ENCODE results near the gene SRPK1.
A peak's percentile ranks its signal among the peaks of the same experiment; 100 is the strongest.

The SRPK1 gene

DNA sequence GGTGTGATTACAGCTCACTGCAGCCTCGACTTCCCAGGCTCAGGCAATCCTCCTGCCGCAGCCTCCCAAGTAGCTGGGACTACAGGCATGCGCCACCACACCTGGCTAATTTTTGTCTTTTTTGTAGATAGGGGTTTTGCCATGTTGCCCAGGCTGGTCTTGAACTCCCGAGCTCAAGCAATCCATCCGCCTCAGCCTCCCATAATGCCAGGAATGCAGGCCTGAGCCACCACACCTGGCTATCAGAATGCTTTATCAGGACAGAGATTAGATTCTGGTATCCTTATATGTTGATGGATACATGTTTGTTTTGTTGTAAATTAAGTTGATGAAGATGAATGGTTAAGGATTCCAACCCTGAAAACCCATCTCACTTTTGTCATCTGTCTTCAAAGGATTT, 91.6 kb downstream of the SRPK1 start:
- DNase-seq (ENCODE audit: extremely low read depth in 1 of 2, low read depth in 1 of 2) = no peak

- no peak for DNase-seq (ENCODE audit: extremely low read depth in 1 of 2, low read depth in 1 of 2)
Observed at GRCh38 chr6:35824552-35825192, 96.2 kb downstream of the SRPK1 start.

DNA sequence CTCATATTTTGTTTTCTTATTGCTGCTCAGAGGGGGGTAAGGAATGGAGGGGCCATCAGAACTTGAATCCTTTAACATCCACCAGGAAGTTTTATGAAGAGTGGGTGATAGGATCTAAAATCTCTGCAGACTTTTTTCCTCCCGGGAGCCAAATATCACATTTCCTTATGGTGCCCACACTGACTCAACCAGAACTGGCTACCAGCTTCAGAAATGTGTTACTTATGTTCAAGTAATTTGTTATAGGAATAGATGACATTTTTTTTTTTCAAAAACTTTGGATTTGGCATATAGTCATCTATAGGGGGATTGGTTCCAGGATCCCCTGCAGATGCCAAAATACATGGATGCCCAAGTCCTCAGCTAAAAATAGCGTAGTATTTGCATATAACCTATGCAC, 97.3 kb downstream of the SRPK1 start:
- DNase-seq (ENCODE audit: extremely low read depth in 1 of 2, low read depth in 1 of 2) = no peak

DNA sequence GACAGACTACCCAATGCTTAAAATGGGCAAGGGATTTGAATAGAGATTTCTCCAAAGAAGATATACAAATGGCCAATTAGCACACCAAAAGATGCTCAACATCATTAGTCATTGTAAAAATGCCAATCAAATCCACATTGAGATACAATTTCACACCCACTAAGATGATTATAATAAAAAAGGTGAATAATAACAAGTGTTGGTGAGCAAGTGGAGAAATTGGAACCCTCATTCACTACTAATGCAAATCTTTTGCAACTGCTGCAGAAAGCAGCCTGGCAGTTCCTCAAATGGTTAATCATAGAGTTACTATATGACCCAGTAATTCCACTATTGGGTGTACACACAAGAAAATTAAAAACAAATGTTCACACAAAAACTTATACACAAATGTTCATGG, 103.4 kb downstream of the SRPK1 start:
- no peak for DNase-seq (ENCODE audit: extremely low read depth in 1 of 2, low read depth in 1 of 2)

DNA sequence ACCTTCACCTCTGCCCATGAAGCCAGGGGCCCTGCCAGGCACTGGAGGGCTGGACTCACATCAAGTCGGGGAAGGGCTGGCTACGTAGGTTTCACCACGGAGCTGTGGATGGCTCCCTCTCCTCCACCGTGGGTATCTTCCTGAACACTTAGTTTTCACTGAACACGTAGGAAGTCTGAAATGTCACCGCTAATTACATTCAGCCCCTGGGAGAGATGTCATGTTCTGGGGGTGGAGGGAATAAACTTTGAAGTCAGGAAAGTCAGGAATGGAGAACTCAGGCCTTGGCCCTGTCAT, 109.3 kb downstream of the SRPK1 start:
- no peak for DNase-seq (ENCODE audit: extremely low read depth in 1 of 2, low read depth in 1 of 2)

DNA sequence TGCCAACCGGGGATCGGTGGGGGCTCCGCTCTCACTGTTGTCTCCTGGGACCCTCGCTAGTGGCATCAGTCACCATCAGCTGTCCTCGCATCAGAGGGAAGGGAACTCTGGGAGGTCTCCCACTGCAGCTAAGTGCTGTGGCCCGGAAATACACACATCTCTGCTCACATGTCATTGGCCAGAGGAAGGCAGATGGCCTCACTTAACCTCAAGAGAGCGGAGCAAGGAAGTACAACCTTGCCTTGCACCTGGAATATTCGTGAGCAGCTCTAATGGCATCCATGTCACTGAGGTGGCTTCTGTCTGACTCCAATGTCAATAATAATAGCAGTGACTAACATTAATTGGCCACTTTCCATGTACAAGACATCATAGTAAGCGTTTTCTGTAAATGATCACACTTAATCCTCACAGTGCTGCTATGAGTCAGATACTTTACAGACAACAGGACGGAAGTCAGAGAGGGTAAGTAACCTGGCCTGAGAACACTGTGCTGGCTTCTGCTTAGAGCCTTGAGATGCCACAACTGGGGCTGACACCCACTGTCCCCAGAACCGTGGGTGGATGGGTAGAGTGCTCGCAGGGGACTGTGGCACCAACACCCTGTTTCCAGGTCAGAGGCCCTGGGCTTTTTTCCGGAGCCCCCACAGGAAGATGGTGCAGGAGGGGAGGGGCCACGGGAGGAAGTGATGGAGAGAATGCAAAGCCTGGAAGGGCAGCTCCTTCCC, 109.8 kb downstream of the SRPK1 start:
- no peak for DNase-seq (ENCODE audit: extremely low read depth in 1 of 2, low read depth in 1 of 2)

GRCh38 chr6:35809809-35810208, 111.1 kb downstream of the SRPK1 start:
- no peak for DNase-seq (ENCODE audit: extremely low read depth in 1 of 2, low read depth in 1 of 2)

GRCh38 chr6:35808688-35809087, 112.2 kb downstream of the SRPK1 start:
- DNase-seq (ENCODE audit: extremely low read depth in 1 of 2, low read depth in 1 of 2) = no peak

- DNase-seq (ENCODE audit: extremely low read depth in 1 of 2, low read depth in 1 of 2) = peak in 1 of 2 donors; percentile 10
Observed at GRCh38 chr6:35804996-35805736, 115.7 kb downstream of the SRPK1 start, which contains the start of gene LHFPL5. Gene LHFPL5, plus strand, starts transcription at chr6:35805352. Its CDS starts 319 bp downstream, at chr6:35805671.

DNA sequence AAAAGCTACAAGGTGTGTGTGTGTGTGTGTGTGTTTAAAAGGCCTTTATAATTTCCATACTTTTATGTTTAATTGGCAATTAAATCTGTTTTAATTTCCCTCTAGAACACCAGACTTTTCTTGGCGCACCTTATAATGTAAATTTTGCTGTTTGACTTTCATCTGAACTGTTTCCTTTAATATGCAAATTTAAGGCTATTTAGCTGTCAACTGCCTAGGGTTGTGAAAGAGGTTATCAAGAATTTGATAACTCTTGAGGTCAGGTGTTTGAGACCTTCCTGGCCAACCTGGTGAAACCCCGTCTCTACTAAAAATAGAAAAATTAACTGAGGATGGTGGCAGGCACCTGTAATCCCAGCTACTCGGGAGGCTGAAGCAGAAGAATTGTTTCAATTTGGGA, 119.8 kb downstream of the SRPK1 start:
- DNase-seq (ENCODE audit: extremely low read depth in 1 of 2, low read depth in 1 of 2) = no peak

DNA sequence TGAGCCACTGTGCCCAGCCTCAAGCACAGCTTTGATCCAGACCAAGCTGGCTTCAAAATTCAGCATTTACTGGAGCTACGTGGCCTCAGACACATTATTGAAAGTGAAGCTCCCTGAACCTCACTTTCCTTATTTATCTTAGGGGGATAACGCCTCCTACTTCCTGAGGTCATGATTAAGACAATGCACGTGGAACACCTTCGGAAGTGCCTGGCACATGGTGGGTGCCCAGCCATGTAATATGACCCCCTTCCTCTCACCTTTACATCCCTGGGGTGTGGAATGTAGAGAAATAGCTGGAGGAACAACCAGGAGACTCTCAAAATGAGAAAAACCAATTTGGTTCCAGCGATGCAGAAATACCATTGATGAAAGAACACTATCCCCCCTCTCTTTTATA, 122.2 kb downstream of the SRPK1 start:
- no peak for DNase-seq (ENCODE audit: extremely low read depth in 1 of 2, low read depth in 1 of 2)

DNA sequence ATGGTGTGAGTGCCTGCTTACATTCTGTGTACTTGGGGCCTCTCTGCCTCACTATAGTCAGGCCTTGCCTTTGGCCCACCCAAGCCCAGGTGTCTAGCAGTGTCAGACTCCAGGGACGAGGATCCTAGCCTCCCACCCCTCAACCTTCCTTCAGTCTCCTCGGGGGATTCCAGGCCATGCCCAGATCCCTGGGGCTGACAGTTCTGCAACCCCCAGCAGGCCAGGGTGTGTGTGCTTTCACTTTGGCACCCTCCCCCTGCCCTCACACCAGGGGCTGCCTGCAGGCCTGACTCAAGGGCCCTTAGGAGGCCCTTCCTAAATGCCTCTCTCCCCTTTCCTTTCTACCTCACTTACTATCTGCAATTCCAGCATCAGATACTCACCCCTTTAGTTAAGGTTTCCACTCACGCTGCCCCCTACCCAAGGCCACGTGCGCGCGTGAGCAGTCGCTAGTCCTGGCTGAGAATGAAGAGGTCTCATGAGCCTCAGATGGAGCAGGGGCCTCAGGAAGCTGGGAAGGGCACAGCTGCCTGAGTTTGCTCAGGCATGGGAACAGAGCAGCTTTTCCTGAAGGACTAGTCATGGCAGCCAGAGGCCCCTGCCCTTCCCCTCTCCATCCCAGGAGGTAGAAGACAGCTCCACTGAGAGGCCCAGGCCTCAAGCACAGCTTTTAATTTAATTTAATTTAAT, 122.9 kb downstream of the SRPK1 start:
- DNase-seq (ENCODE audit: extremely low read depth in 1 of 2, low read depth in 1 of 2) = no peak

DNA sequence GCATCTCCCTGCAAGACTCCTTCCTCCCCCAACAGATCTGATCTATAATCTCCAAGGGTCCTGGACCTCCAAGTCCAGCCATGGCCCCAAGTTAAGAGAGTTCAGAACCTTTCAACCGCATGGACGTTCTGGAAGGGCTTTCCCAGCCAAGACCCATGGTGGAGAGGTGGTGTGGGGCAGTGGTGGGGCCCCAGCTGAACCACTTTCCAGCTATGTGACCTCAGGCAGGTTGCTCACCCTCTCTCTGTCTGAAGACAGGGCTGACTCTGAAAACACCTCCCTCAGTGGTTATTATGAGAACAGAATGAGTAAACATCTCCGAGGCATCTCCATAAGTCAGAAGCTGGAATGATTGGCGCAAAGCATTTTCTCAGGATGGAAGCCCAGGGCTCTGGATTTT, 124.7 kb downstream of the SRPK1 start:
- DNase-seq (ENCODE audit: extremely low read depth in 1 of 2, low read depth in 1 of 2) = no peak

DNA sequence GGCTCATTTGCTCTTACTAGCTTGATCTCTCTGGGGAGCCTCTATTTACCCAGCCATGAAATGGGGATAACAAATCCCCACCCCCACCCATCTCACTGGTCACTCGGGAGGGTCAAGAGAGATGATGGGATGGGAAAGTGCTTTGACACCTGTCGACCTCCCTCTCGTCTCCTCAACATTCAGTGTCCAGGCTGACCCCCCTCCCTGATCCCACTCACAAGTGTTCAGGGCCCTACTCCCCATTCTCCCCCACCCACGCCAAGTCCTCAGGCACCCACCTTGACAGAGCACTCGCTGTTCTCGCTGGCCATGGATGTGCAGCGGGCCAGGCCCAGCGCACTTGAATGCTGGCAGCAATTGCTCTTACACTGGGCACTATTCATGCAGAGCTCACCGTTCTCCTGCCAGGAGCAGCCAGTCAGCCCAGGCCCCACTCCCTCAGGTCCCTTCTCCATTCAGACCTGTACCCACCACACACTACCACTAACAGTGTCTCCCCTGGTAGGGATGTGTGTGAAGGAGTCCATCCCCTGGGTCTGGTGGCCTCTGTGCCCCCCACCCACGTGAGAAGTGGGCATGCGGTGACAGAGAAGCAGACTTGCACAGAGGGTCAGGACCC, 125.3 kb downstream of the SRPK1 start:
- no peak for DNase-seq (ENCODE audit: extremely low read depth in 1 of 2, low read depth in 1 of 2)

- no peak for DNase-seq (ENCODE audit: extremely low read depth in 1 of 2, low read depth in 1 of 2)
Observed at GRCh38 chr6:35794536-35795452, 126.1 kb downstream of the SRPK1 start.

- DNase-seq (ENCODE audit: extremely low read depth in 1 of 2, low read depth in 1 of 2) = no peak
Observed at GRCh38 chr6:35790683-35791082, 130.2 kb downstream of the SRPK1 start.

DNA sequence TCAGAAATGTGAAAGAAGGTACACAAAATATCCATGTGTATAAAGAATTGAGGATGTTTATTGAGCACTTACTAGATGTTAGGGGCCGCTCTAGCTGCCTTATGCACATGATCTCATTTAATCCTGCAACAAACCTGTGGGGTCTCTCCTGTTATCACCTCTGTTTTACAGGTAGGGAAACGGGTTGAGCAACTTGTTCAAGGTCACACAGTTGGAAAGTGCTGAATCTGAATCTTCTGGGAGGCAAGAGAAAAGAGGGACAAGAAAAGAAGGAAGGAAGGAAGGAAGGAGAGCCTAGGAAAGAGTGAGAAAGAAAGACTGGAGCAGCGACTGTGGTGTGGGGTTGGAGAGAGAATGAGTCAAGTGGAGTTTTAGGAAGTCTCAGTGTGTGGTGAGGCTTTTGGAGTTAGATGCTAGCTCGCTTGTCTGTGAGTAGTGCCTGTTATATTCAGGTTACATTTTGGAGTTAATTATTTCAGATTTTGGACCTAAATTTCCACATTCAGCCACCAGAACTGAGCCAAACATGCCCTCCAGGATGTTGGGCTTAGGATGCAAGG, 132.4 kb downstream of the SRPK1 start:
- DNase-seq (ENCODE audit: extremely low read depth in 1 of 2, low read depth in 1 of 2) = no peak

DNA sequence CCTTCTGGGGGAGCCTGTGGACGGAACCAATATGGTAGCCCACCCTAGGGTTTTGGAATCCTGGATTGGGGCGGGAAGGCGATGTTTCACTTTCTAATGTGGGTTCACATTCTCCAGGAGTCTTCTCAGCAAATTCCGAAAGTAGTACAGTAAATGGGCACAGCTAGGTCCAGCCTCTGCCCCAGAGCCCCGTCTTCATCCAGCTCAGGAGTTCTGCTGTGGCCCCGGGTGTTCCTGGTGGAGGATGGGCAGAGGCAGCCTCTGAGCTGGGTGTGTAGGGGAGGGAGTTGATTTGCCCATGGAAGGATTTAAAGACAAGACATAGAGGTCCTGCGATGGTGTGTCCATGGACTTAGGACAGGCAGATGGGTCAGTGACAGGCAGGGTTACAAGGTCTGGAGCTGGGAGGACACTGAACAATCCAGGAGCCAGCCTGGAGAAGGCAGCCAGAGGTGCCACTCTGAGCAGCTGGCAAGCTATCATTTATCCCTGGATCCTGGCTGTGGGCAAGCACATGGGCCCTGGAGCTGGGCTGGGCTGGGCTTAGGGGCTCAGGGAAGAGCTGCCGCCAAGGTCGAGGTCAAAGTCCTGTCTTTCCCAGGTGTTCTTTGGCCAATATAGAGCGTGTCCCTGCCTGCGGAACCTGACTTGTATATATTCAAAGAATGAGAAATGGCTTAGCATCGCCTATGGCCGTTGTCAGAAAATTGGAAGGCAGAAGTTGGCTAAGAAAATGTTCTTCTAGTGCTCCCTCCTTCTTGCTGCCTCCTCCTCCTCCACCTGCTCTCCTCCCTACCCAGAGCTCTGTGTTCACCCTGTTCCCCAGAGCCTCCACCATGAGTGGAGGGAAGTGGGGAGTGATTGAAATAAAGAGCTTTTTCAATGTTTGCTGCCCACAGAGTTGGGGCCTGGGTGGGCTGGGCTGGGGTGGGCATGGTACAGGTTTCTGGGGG, 133.4 kb downstream of the SRPK1 start:
- DNase-seq (ENCODE audit: extremely low read depth in 1 of 2, low read depth in 1 of 2) = no peak

- DNase-seq (ENCODE audit: extremely low read depth in 1 of 2, low read depth in 1 of 2) = no peak
Observed at GRCh38 chr6:35786810-35787209, 134.1 kb downstream of the SRPK1 start.

Data from stimulated activated CD8-positive, alpha-beta memory T cell treated with anti-CD3 and anti-CD28 coated beads, Interleukin-7, amount 100 ng/mL, for 48 hours (primary cell).